GM19467 (cell line): Measurements from ENCODE around the gene FGF12.
A peak's percentile ranks its signal among the peaks of the same experiment; 100 is the strongest.

Experiments used
- ATAC-seq: cut with Tn5 transposase; IDR thresholded peaks from one replicate; pipeline ENCODE4 v1.9.1; 2021; ENCODE audit warnings: mild to moderate bottlenecking, moderate library complexity; ENCODE audit not compliant: unreplicated experiment

Gene FGF12

DNA sequence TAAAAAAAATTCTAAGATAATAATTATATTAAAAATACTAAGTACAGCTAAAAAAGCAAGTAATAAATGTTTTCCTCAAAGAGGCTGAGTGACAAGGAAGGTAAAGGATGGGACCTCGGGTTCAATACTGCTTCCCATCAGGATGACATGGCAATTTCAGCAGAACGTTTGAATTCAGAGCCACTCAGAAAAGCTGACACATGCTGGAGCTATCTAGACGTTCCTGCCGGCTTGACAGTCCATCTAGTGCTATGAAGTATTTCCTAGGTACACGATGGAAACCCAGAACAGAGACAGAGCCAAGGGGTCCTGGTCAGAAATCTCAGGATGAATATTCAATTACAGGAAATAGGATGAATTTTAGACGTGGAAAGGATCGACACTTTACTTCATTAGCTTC lies 361.8 kb downstream of the FGF12 start:
- no peak for ATAC-seq

GRCh38 chr3:192364316-192364715 lies 363.0 kb downstream of the FGF12 start:
- no peak for ATAC-seq

- no peak for ATAC-seq
These were observed 372.7 kb downstream of the FGF12 start for GRCh38 chr3:192354687-192355086.

DNA sequence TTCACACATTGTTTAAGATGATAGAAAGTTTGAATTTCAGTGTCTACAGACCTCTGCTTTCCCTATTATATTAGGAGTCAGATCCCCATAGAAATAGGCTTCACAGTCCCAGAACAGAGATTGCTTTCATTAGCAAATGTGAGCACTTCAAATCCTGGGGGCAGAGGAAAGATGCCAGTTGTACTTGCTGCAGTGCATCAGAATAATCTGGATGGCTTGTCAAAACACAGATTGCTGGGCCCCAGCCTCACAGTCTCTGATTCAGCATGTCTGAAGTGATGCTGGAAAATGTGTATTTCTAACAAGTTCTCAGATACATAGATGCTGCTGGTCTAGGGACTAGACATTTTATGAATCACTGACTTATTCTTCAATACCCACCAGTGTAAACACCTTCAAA lies 375.2 kb downstream of the FGF12 start:
- no peak for ATAC-seq

DNA sequence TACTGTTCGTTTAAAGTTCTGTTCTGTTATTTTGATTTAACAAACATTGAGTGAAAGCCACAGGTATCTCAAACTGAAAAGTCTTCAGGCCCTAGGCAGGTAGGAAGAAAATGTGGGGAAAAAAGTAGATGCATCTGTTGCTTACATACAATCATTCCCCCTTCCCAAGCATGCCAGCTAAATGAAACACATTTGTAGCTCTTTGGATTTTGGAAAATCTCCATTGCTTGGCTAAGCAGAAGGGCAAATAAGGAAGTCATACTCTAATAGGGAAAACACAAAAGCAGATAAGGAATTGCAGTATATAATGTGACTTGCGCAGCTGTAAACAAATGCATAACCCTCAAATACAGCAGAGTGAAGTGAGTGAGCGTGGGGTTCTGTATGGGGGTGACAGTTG lies 375.9 kb downstream of the FGF12 start:
- no peak for ATAC-seq

DNA sequence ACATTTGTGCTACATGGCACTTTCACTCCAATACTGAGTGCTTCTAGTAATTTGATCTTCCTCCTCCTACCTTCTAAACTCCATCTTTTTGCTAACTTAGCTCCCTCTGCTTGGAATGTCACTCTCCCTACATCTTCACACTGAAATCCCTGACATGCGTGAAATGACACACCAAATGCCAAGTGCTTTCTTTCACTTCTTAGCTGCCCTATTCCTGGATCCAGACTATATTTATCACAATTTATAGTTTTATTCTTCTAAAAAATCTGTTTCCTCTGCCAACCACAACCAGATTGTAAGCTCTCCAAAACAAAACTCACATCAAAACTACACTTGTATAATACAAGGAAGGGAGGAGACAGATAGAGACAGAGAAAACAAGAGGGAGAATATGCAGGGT lies 387.3 kb downstream of the FGF12 start:
- ATAC-seq: no peak

- no peak for ATAC-seq
These were observed 388.1 kb downstream of the FGF12 start for GRCh38 chr3:192339214-192339613.

DNA sequence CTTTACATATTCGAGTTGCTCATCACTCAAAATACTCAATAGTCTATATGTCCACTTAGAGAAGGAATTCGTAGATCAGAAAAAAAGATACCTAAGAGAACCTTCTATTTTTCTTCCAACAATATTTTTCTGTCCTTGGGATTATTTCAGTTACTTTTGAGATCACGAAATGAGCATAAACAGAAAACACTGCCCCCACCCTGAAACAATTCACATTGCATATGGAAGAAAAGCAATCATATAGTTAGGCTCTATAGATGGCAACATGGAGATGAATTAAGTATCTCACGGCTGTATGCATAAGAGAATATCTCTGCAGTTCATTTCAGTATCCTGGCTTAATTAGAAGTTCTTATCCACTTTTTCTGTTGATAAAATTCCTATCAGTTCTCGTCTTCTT lies 391.1 kb downstream of the FGF12 start:
- ATAC-seq: no peak

DNA sequence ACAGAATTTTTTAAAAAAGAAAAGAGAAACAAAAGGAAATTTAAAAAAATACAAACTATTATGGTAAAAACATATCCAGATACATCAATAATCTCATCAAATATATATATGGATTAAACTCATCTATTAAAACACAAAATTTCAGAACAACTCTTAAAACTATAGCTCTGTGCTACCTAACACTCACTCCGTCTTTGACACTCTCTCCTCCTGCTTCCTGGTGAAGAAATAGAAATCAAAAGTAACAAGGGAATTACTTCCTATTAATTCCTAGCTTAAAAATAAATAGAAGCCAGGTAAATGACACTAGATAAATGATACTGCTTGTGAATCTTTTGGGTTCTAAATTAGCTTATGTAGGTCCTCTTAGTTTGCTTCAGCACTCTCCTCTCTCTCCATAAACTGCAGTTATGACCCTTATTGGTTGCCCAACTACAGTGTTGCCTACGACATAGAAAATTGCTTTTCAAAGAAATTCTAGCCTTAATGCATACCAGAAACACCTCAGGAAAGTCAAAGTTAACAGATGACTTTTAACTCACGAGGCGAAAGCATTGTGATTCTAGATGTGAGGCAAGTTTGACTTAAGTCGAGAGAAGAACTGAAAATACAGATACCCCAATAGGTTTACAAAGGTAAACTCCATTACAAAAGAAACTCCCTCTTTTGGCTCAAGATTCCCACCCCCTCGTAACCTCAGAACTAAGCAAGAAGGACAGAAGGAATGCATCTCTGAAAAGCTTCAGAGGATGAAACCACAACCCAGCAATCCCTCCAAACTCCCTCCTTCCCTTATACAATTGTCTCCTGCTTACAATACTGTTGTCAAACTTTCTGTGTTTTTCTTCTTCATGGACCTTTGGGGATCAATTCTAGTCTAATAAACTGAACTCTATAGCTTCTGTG lies 394.7 kb downstream of the FGF12 start:
- no peak for ATAC-seq

DNA sequence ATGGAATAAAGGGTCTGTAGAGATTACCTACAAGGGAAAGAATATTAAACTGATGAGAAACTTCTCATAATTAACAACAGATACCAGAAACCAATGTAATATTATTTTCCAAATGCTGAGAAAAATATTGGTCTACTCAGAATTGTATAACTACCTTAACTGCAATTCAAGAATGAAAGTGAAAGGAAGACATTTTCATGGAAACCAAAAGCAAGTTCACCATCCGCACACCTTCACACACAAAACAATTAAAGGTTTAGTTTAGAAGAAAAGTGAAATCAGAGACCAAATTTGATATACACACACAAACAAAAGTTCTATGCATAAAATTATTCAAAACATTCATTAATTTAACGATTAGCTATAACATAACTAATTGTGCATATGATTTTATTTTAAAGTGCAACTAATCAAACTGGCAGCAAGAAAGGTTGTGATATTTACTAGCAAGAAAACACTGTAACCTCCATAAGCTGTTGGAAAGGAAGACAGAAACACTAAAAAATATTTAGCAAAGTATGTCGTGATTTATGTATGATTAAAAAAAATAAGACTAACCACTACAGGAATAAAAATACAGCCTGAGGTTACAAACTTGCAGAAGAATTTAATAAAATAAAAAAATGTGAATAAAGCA lies 395.5 kb downstream of the FGF12 start:
- peak; percentile 66 for ATAC-seq

GRCh38 chr3:192326656-192327055 lies 400.7 kb downstream of the FGF12 start:
- no peak for ATAC-seq

- no peak for ATAC-seq
These were observed 409.8 kb downstream of the FGF12 start for GRCh38 chr3:192317564-192317963.

GRCh38 chr3:192313605-192314004 lies 413.7 kb downstream of the FGF12 start:
- no peak for ATAC-seq

- ATAC-seq: no peak
These were observed 419.7 kb downstream of the FGF12 start for GRCh38 chr3:192307631-192308030.

GRCh38 chr3:192303235-192303634 lies 424.1 kb downstream of the FGF12 start:
- no peak for ATAC-seq

DNA sequence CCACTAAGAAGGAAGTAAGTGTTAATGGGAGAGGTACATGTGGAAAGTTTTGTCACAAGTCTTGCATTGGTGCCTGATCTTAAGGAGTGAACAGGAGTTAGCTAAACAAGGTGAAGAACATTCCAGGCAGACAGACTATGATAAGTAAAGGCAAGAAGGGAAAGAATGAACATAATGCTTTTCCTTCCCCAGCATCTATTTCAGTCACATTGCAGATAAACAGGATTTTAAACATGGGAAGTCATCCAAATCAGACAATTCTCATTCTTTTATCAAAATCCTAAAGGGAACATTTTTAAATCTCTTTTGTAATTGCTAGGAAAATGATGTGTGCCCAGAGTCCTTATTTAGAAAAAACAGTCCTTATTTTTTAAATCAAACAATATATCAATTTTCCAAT lies 424.6 kb downstream of the FGF12 start:
- no peak for ATAC-seq

DNA sequence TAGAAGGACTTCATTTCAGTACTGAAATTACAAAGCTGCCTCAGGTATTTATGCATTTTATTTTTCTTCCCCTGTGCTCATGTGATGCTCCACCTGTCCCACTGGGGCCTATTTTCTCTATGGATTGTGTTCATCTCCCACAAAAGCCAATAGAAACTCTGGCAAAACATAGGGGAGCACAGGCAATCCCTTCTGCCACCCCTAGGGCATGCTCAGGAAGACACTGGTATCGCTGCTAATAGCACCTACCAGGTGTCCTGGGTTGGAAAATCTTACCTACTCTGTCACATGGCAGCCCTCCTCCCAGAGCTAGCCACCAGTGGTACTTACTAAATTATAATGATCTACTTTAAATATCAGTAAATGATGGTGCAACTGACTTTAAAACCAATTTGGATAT lies 427.4 kb downstream of the FGF12 start:
- no peak for ATAC-seq

GRCh38 chr3:192296845-192297244 lies 430.5 kb downstream of the FGF12 start:
- ATAC-seq: no peak

DNA sequence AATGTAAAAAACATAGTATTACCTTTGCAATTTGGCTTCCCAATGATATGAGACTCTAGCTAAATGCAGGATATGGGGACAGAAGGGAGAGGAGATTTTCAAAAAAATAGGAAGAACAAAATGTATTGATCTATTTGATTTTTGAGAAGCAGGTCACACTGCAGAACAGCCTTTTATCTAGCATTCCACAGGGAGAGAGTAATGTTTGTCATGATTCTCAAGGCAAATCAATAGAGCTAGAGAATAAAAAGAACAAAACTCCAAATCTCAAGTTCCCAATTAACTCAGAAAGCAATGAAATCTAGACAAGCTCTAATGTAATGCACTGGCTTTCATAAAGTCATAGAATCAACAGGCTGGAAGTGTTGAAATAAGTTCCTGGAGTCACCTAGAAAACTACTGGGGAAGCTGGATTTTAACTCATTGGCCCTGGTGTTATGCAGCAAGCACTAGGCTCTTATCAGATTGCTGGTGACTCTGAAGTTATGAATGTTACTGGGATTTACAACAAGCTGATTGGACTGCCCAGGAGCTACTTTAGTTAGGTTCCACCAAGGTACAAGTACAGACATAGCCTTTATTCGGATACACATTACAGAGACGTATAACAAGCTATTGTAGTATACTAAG lies 442.8 kb downstream of the FGF12 start:
- ATAC-seq: no peak

GRCh38 chr3:192281207-192281880 lies 446.0 kb downstream of the FGF12 start:
- no peak for ATAC-seq

GRCh38 chr3:192279664-192280063 lies 447.7 kb downstream of the FGF12 start:
- ATAC-seq: no peak
